ENCODE results near the gene CDKN2D.
A peak's percentile ranks its signal among the peaks of the same experiment; 100 is the strongest.
"Not testable (repeated sequence)": the region's sequence is repeated elsewhere in the genome, so short reads cannot be mapped to it uniquely, and the experiment has no call there.

CDKN2D gene

GRCh38 chr19:10551698-10552301, 17.0 kb downstream of the CDKN2D start:
- no peaks in the 10 kb centered on the region for H3K9me3 ChIP-seq (ENCODE audit: low read length)
- no peak overlapping the region for H3K4me2 ChIP-seq (ENCODE audit: low read length)

GRCh38 chr19:10551006-10551405, 17.8 kb downstream of the CDKN2D start:
- H3K27me3 ChIP-seq (ENCODE audit: insufficient read depth, low read length); H3K9ac ChIP-seq (ENCODE audit: low read length); H3K9me3 ChIP-seq (ENCODE audit: low read length); H3K79me2 ChIP-seq (ENCODE audit: insufficient read depth, low read length); H2AFZ ChIP-seq (ENCODE audit: low read length); H3K9me2 ChIP-seq (ENCODE audit: low read depth, low read length); H3K4me3 ChIP-seq (ENCODE audit: low read depth, low read length, poor library complexity, severe bottlenecking); H3K4me2 ChIP-seq (ENCODE audit: low read length); H4K20me1 ChIP-seq (ENCODE audit: insufficient read depth, low read length); H3K27ac ChIP-seq (ENCODE audit: low read depth, low read length, poor library complexity, severe bottlenecking): not testable (repeated sequence)
- H3K4me1 ChIP-seq (ENCODE audit: insufficient read depth, low read length, severe bottlenecking), result peaks cover 41% of the 10 kb centered on the region
- peaks cover 12% of the 10 kb centered on the region; the same call in 1 of the 2 replicates for H3F3A ChIP-seq (ENCODE audit: insufficient read depth, low read length)
- H3K36me3 ChIP-seq (ENCODE audit: insufficient read depth, low read length), result peaks cover 77% of the 10 kb centered on the region

More at GRCh38 chr19:10551698-10552301, 17.0 kb downstream of the CDKN2D start:
- H3K9me2 ChIP-seq (ENCODE audit: low read depth, low read length), result no peaks in the 10 kb centered on the region
- H3K36me3 ChIP-seq (ENCODE audit: insufficient read depth, low read length), result peaks cover 81% of the 10 kb centered on the region
- H3K4me3 ChIP-seq (ENCODE audit: low read depth, low read length, poor library complexity, severe bottlenecking), result no peak overlapping the region
- H3K4me1 ChIP-seq (ENCODE audit: insufficient read depth, low read length, severe bottlenecking), result peaks cover 42% of the 10 kb centered on the region
- H3K9ac ChIP-seq (ENCODE audit: low read length), result no peak overlapping the region
- H3K79me2 ChIP-seq (ENCODE audit: insufficient read depth, low read length), result no peaks in the 10 kb centered on the region
- no peaks in the 10 kb centered on the region for H4K20me1 ChIP-seq (ENCODE audit: insufficient read depth, low read length)
- H3K27ac ChIP-seq (ENCODE audit: low read depth, low read length, poor library complexity, severe bottlenecking), result peak overlapping the region; percentile 97
- no peak overlapping the region for H2AFZ ChIP-seq (ENCODE audit: low read length)
- H3K27me3 ChIP-seq (ENCODE audit: insufficient read depth, low read length), result no peaks in the 10 kb centered on the region
- peak; percentile 31; the same call in 1 of the 2 replicates for TF ChIP-seq CTCF (IDR thresholded peaks at IDR 0.05; ENCODE audit: low read length)
- TF ChIP-seq EZH2 (IDR thresholded peaks at IDR 0.05; ENCODE audit: borderline replicate concordance, low read length), result no peak
- H3F3A ChIP-seq (ENCODE audit: insufficient read depth, low read length), result peaks cover 12% of the 10 kb centered on the region; the same call in 1 of the 2 replicates

GRCh38 chr19:10550336-10550735, 18.4 kb downstream of the CDKN2D start:
- peaks cover 12% of the 10 kb centered on the region; the same call in 1 of the 2 replicates for H3F3A ChIP-seq (ENCODE audit: insufficient read depth, low read length)
- H3K4me1 ChIP-seq (ENCODE audit: insufficient read depth, low read length, severe bottlenecking), result peaks cover 34% of the 10 kb centered on the region
- no peaks in the 10 kb centered on the region for H3K9me2 ChIP-seq (ENCODE audit: low read depth, low read length)
- H3K4me3 ChIP-seq (ENCODE audit: low read depth, low read length, poor library complexity, severe bottlenecking), result no peak overlapping the region
- no peaks in the 10 kb centered on the region for H3K27me3 ChIP-seq (ENCODE audit: insufficient read depth, low read length)
- H2AFZ ChIP-seq (ENCODE audit: low read length), result no peak overlapping the region
- peaks cover 70% of the 10 kb centered on the region for H3K36me3 ChIP-seq (ENCODE audit: insufficient read depth, low read length)
- no peak overlapping the region for H3K9ac ChIP-seq (ENCODE audit: low read length)
- H3K27ac ChIP-seq (ENCODE audit: low read depth, low read length, poor library complexity, severe bottlenecking), result no peak overlapping the region
- no peak for TF ChIP-seq CTCF (IDR thresholded peaks at IDR 0.05; ENCODE audit: low read length)
- no peak for TF ChIP-seq EZH2 (IDR thresholded peaks at IDR 0.05; ENCODE audit: borderline replicate concordance, low read length)
- H3K4me2 ChIP-seq (ENCODE audit: low read length), result no peak overlapping the region
- no peaks in the 10 kb centered on the region for H3K79me2 ChIP-seq (ENCODE audit: insufficient read depth, low read length)
- no peaks in the 10 kb centered on the region for H4K20me1 ChIP-seq (ENCODE audit: insufficient read depth, low read length)
- no peaks in the 10 kb centered on the region for H3K9me3 ChIP-seq (ENCODE audit: low read length)

- no peaks in the 10 kb centered on the region for H3K9me3 ChIP-seq (ENCODE audit: low read length)
- no peak overlapping the region for H3K27ac ChIP-seq (ENCODE audit: low read depth, low read length, poor library complexity, severe bottlenecking)
- no peak for TF ChIP-seq EZH2 (IDR thresholded peaks at IDR 0.05; ENCODE audit: borderline replicate concordance, low read length)
- no peak for TF ChIP-seq CTCF (IDR thresholded peaks at IDR 0.05; ENCODE audit: low read length)
- no peaks in the 10 kb centered on the region for H3K9me2 ChIP-seq (ENCODE audit: low read depth, low read length)
- H3K79me2 ChIP-seq (ENCODE audit: insufficient read depth, low read length), result peaks cover 2% of the 10 kb centered on the region; the same call in 1 of the 2 replicates
- H3K4me2 ChIP-seq (ENCODE audit: low read length), result no peak overlapping the region
- H3F3A ChIP-seq (ENCODE audit: insufficient read depth, low read length), result peaks cover 12% of the 10 kb centered on the region; the same call in 1 of the 2 replicates
- H4K20me1 ChIP-seq (ENCODE audit: insufficient read depth, low read length), result no peaks in the 10 kb centered on the region
- no peak overlapping the region for H3K9ac ChIP-seq (ENCODE audit: low read length)
- H3K4me3 ChIP-seq (ENCODE audit: low read depth, low read length, poor library complexity, severe bottlenecking), result no peak overlapping the region
- no peaks in the 10 kb centered on the region for H3K27me3 ChIP-seq (ENCODE audit: insufficient read depth, low read length)
- peaks cover 34% of the 10 kb centered on the region for H3K4me1 ChIP-seq (ENCODE audit: insufficient read depth, low read length, severe bottlenecking)
- H3K36me3 ChIP-seq (ENCODE audit: insufficient read depth, low read length), result peaks cover 64% of the 10 kb centered on the region
- H2AFZ ChIP-seq (ENCODE audit: low read length), result no peak overlapping the region
Observed at GRCh38 chr19:10549733-10550132, 19.0 kb downstream of the CDKN2D start.
